Vagina (tissue), 2 donors: ENCODE measurements around the gene MFAP3L. TPM values are rescaled to one million over a fixed set of nuclear protein-coding genes. Genes with fewer than 3 reads are reported as not detected.

ENCODE experiments used
- DNase-seq, 2 donors: peaks; one replicate each; pipeline ENCODE4 v3.0.0-alpha.2; 2017; ENCODE audit errors: extremely low spot score in 2 of 2
- H3K27ac ChIP-seq: fragments of 200-600 bp; sonication (generic); one replicate; pipeline ENCODE4 v1.5.1; 2019
- H3K27me3 ChIP-seq: fragments of 200-600 bp; sonication (generic); one replicate; pipeline ENCODE4 v1.5.1; 2019
- H3K36me3 ChIP-seq, 2 donors: fragments of 200-600 bp; sonication (generic); one replicate each; pipeline ENCODE4 v1.5.1; 2017 to 2019
- H3K4me1 ChIP-seq: fragments of 200-600 bp; sonication (generic); one replicate; pipeline ENCODE4 v1.5.1; 2019
- H3K4me3 ChIP-seq, 2 donors: fragments of 200-600 bp; sonication (generic); 1 replicate in 1 of 2; 2 replicates in 1 of 2; pipeline ENCODE4 v1.5.1; 2016 to 2019
- H3K9me3 ChIP-seq: fragments of 200-600 bp; sonication (generic); one replicate; pipeline ENCODE4 v1.5.1; 2019
- POLR2A ChIP-seq, 2 donors: fragments of 450-650 bp; IDR thresholded peaks; one replicate each; pipeline ENCODE4 v1.6.1; 2017; ENCODE audit warnings: antibody characterized with exemption in 2 of 2, mild to moderate bottlenecking in 2 of 2, moderate library complexity in 2 of 2
- POLR2AphosphoS5 ChIP-seq, 2 donors: sonication (generic); formaldehyde crosslinking; IDR thresholded peaks; one replicate each; pipeline ENCODE4 v1.9.0; 2017; ENCODE audit warnings: antibody characterized with exemption in 2 of 2, mild to moderate bottlenecking in 2 of 2, low read depth in 1 of 2; ENCODE audit not compliant: insufficient read depth in 1 of 2
- intact Hi-C: fragments of 100-400 bp; cut with DNase I; formaldehyde crosslinking; loops from one replicate; pipeline ENCODE4 v1.15.1; 2023
- total RNA-seq: library from RNA; depleted of rRNA; stranded (reverse); fragments of >200 nt; gene quantifications from one replicate; pipeline ENCODE4 v1.2.3, GENCODE V29; 2016
- TF ChIP-seq, protein P1 (sequence below), 3 experiments: fragments of 450-650 bp in 2 of 3; fragments of 200-600 bp in 1 of 3; sonication (generic) in 1 of 3; IDR thresholded peaks; one replicate each; pipeline ENCODE4 v1.5.1; 2017 to 2019; ENCODE audit warnings: antibody characterized with exemption in 3 of 3, mild to moderate bottlenecking in 2 of 3, moderate library complexity in 2 of 3

Gene MFAP3L
- total RNA-seq, 1 donor from 2014 or later, result 2.2 TPM

DNA sequence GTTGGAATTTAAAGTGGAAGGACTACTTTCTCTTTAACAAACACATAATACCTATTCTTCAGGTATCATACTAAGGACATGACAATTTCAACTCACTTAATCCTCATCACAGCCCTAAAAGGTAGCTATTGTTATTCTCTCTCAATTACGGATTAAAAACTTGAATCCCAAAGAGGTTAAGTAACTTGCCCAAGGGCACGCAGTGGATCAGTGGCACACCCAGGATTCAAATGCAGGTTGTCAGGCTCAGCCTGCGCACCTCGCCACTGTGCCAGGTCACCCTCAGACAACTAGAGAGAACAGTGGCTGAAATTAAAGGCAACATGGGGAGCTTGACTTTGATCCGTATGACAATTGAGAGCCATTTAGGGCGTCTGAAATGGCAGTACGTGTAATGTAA, 67.6 kb downstream of the MFAP3L start:
- H3K4me1 ChIP-seq, result no peaks in the 10 kb centered on the region
- intact Hi-C loops, result no loop called here
- DNase-seq, result no peak
- no peaks in the 10 kb centered on the region for H3K36me3 ChIP-seq
- no peaks in the 10 kb centered on the region for H3K9me3 ChIP-seq
- H3K27ac ChIP-seq, result no peak overlapping the region
- no peak overlapping the region for H3K4me3 ChIP-seq
- no peaks in the 10 kb centered on the region for H3K27me3 ChIP-seq
- TF ChIP-seq, protein P1, sequence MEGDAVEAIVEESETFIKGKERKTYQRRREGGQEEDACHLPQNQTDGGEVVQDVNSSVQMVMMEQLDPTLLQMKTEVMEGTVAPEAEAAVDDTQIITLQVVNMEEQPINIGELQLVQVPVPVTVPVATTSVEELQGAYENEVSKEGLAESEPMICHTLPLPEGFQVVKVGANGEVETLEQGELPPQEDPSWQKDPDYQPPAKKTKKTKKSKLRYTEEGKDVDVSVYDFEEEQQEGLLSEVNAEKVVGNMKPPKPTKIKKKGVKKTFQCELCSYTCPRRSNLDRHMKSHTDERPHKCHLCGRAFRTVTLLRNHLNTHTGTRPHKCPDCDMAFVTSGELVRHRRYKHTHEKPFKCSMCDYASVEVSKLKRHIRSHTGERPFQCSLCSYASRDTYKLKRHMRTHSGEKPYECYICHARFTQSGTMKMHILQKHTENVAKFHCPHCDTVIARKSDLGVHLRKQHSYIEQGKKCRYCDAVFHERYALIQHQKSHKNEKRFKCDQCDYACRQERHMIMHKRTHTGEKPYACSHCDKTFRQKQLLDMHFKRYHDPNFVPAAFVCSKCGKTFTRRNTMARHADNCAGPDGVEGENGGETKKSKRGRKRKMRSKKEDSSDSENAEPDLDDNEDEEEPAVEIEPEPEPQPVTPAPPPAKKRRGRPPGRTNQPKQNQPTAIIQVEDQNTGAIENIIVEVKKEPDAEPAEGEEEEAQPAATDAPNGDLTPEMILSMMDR (IDR thresholded peaks at IDR 0.05), result no peak
- no peak for TF ChIP-seq POLR2AphosphoS5 (IDR thresholded peaks at IDR 0.05; ENCODE audit: insufficient read depth in 1 of 2, low read depth in 1 of 2)
- TF ChIP-seq POLR2A (IDR thresholded peaks at IDR 0.05), result no peak

DNA sequence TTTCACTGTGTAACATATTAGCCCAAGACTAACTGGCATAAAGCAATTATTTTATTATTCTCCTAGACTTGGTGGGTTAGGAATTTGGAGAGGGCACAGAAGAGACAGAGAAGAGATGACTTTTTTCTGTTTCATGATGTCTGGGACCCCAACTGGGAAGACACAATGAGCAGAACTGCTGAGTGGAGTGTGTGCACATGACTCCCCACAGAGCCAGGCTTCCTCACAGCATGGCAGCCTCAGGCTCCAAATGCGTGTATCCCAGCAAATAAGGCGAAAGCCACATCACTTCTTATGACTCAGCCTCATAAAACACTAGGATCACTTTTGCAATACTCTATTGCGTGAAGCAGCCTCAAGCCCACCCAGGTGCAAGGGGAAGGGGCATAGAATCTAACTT, 68.4 kb downstream of the MFAP3L start:
- intact Hi-C loops, result no loop called here
- Histone ChIP-seq H3K27me3 (no peaks in the 10 kb centered on the region), H3K36me3 (no peaks in the 10 kb centered on the region), H3K9me3 (no peaks in the 10 kb centered on the region), H3K4me1 (no peaks in the 10 kb centered on the region), H3K27ac (no peak overlapping the region), H3K4me3 (no peak overlapping the region)
- DNase-seq, result no peak
- TF ChIP-seq POLR2A (IDR thresholded peaks at IDR 0.05), result no peak
- TF ChIP-seq, protein P1 (IDR thresholded peaks at IDR 0.05), result no peak
- TF ChIP-seq POLR2AphosphoS5 (IDR thresholded peaks at IDR 0.05; ENCODE audit: insufficient read depth in 1 of 2, low read depth in 1 of 2), result no peak

DNA sequence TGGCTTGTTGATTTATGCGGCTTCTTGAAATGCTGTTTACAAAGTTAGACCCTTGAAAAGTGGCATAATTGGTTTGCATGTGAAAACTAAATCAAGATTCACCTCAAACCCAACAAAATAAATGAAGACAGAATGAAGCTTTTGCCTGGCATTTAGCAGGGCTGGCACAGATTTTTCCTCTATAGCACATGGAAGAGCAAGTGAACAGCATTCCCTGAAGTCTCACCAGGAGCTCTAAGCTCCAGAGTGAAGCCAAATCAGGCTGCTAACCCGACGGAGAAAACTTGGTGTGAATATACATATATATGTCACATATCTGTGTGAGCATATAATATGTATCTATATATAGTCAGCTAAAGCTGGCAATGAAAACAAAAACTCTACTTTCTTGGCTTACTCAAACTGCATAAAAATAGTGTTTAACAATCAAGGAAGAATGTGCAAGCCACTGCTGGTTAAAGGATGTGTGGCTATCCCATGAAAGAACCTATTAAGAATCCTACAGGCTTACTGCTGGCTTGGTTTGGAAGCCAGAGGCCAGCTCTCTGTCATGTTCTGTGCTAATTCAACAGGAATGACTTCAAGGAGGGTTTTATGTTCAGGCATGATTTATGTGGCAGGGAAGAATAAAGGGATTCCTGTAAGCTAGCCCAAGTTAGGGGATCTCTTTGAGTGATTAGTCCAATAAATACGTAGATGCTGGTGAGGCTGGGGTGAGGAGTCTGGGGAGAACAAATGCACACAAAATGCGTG, 69.9 kb downstream of the MFAP3L start:
- no peaks in the 10 kb centered on the region for H3K27me3 ChIP-seq
- H3K36me3 ChIP-seq, result no peaks in the 10 kb centered on the region
- H3K27ac ChIP-seq, result no peak overlapping the region
- DNase-seq, result no peak
- H3K4me3 ChIP-seq, result no peak overlapping the region
- intact Hi-C loops, result no loop called here
- no peaks in the 10 kb centered on the region for H3K4me1 ChIP-seq
- TF ChIP-seq POLR2A (IDR thresholded peaks at IDR 0.05) (no peak), POLR2AphosphoS5 (IDR thresholded peaks at IDR 0.05; ENCODE audit: insufficient read depth in 1 of 2, low read depth in 1 of 2) (no peak)
- TF ChIP-seq, protein P1 (IDR thresholded peaks at IDR 0.05), result no peak
- no peaks in the 10 kb centered on the region for H3K9me3 ChIP-seq

DNA sequence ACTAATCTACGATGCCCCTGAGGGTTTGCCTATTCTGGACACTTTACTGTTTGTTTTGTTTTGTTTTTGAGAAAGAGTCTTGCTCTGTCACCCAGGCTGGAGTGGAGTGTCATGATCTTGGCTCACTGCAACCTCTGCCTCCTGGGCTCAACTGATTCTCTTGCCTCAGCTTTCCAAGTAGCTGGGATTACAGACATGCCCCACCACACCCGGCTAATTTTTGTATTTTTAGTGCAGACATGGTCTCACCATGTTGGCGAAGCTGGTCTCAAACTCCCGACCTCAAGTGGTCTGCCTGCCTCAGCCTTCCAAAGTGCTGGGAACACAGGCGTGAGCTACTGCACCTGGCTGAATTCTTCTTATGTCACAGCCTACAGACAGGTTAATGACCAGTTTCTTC, 70.7 kb downstream of the MFAP3L start:
- intact Hi-C loops, result no loop called here
- no peak overlapping the region for H3K4me3 ChIP-seq
- peak in 1 of 2 donors; percentile 44 for DNase-seq
- H3K36me3 ChIP-seq, result no peaks in the 10 kb centered on the region
- H3K4me1 ChIP-seq, result no peaks in the 10 kb centered on the region
- H3K27ac ChIP-seq, result no peak overlapping the region
- no peaks in the 10 kb centered on the region for H3K27me3 ChIP-seq
- H3K9me3 ChIP-seq, result no peaks in the 10 kb centered on the region
- TF ChIP-seq POLR2A (IDR thresholded peaks at IDR 0.05) (no peak), POLR2AphosphoS5 (IDR thresholded peaks at IDR 0.05; ENCODE audit: insufficient read depth in 1 of 2, low read depth in 1 of 2) (no peak)
- TF ChIP-seq, protein P1 (IDR thresholded peaks at IDR 0.05), result no peak

DNA sequence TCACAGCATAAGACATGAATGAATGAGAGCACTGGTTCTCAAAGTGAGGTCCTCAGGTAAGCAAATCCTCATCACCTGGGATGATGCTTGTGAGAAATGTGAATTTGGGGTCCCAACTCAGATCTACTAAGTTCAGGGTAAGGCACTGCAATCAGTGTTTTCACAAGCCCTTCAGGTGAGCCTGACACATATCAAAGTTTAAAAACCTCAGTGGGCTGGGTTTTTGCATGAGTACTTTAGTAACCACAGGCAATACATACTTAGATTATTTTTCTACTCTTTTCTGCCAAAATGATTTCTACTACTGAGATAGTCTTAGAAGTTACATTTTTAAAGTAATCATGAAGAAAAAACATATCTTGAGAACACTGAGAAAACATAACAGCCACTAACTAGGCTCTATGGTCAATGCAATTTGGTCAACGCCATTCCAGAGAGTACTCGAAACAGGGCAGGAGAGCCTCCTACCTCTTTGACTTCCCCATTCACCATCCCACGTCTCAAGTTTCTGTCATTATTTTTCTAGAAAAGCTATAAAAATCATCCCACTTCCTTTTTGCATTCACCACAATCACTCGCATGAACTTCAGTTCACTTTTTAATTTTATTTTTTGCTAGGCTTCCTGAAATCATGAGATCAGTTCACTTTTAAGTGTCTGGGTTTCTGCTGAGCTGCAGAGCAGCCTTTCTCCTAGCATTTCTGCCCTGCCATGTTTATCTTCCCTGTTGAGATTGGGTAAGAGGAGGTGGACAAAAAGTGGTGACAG, 73.8 kb downstream of the MFAP3L start:
- Histone ChIP-seq H3K4me3 (no peak overlapping the region), H3K36me3 (no peaks in the 10 kb centered on the region), H3K27ac (no peak overlapping the region), H3K4me1 (no peaks in the 10 kb centered on the region), H3K27me3 (no peaks in the 10 kb centered on the region), H3K9me3 (no peaks in the 10 kb centered on the region)
- DNase-seq, result no peak
- TF ChIP-seq POLR2A (IDR thresholded peaks at IDR 0.05), result no peak
- TF ChIP-seq, protein P1 (IDR thresholded peaks at IDR 0.05), result no peak
- TF ChIP-seq POLR2AphosphoS5 (IDR thresholded peaks at IDR 0.05; ENCODE audit: insufficient read depth in 1 of 2, low read depth in 1 of 2), result no peak
- intact Hi-C loops, result no loop called here
